Measurements from ENCODE around the gene APOBEC3B. TPM values are rescaled to one million over a fixed set of nuclear protein-coding genes. Genes with fewer than 3 reads are reported as not detected.
A peak's percentile ranks its signal among the peaks of the same experiment; 100 is the strongest.

Gene APOBEC3B
- total and polyA plus RNA-seq, 2 of the 8 experiments (the other 6 are each of a cell fraction or from before 2014, with no cell fraction given), result 14.2 to 74.9 TPM

GRCh38 chr22:38973289-38974169 lies 8.6 kb upstream of the APOBEC3B start (continued):
- TF ChIP-seq RAD21 (IDR thresholded peaks at IDR 0.05 in 1 of 2, conservative IDR thresholded peaks at IDR 0.05 in 1 of 2; ENCODE audit: low read depth in 2 of 2, low read length in 2 of 2), result peak; percentile 85 to 86
- TF ChIP-seq GABPA (IDR thresholded peaks at IDR 0.05; ENCODE audit: borderline replicate concordance, insufficient read depth, low read length), result no peak
- TF ChIP-seq HDAC6 (IDR thresholded peaks at IDR 0.05; ENCODE audit: low read depth, low read length), result no peak
- TF ChIP-seq KDM1A (IDR thresholded peaks at IDR 0.05; ENCODE audit: borderline replicate concordance, low read length), result no peak
- TF ChIP-seq SAP30 (IDR thresholded peaks at IDR 0.05; ENCODE audit: insufficient read depth, insufficient replicate concordance, low read length), result no peak
- TF ChIP-seq TEAD4 (IDR thresholded peaks at IDR 0.05; ENCODE audit: low read depth, low read length), result peak; percentile 15; the same call in 1 of the 2 replicates
- no peak for TF ChIP-seq CTBP2 (IDR thresholded peaks at IDR 0.05; ENCODE audit: borderline replicate concordance, insufficient read depth, insufficient read length, low read length)
- TF ChIP-seq FOSL1 (IDR thresholded peaks at IDR 0.05; ENCODE audit: insufficient read depth, low read depth, low read length), result no peak
- TF ChIP-seq EP300 (IDR thresholded peaks at IDR 0.05; ENCODE audit: borderline replicate concordance in 1 of 2, low read depth in 2 of 2, low read length in 2 of 2), result no peak
- no peak for TF ChIP-seq SIRT6 (IDR thresholded peaks at IDR 0.05; ENCODE audit: low read length)
- no peak for TF ChIP-seq POU5F1 (IDR thresholded peaks at IDR 0.05; ENCODE audit: low read depth, low read length)
- TF ChIP-seq SIN3A (conservative IDR thresholded peaks at IDR 0.05 in 1 of 2, IDR thresholded peaks at IDR 0.05 in 1 of 2; ENCODE audit: low read depth in 1 of 2, low read length in 2 of 2), result no peak
- TF ChIP-seq RXRA (IDR thresholded peaks at IDR 0.05; ENCODE audit: insufficient read depth, low read depth, low read length), result no peak
- TF ChIP-seq RBBP5 (IDR thresholded peaks at IDR 0.05; ENCODE audit: borderline replicate concordance, low read depth, low read length), result no peak
- TF ChIP-seq SUZ12 (IDR thresholded peaks at IDR 0.05; ENCODE audit: low read length), result no peak
- TF ChIP-seq MAX (IDR thresholded peaks at IDR 0.05), result peak; percentile 93
